Nephron (organoid): ENCODE data around the gene MYBPH.

Experiments
- H3K27ac Mint-ChIP-seq, 3 experiments: 2 replicates each; pipeline ENCODE4 v1.8.0; 2020; ENCODE audit warnings: mixed read lengths in 3 of 3, mild to moderate bottlenecking in 2 of 3, moderate library complexity in 1 of 3
- H3K27me3 Mint-ChIP-seq: 2 replicates; pipeline ENCODE4 v1.8.0; 2021; ENCODE audit warnings: low read depth, mild to moderate bottlenecking, moderate library complexity, mixed read lengths
- H3K36me3 Mint-ChIP-seq: 2 replicates; pipeline ENCODE4 v1.8.0; 2020; ENCODE audit warnings: low read depth, mixed read lengths
- H3K4me1 Mint-ChIP-seq: 2 replicates; pipeline ENCODE4 v1.8.0; 2020; ENCODE audit warnings: mixed read lengths
- H3K4me3 Mint-ChIP-seq, 3 experiments: 2 replicates each; pipeline ENCODE4 v1.8.0; 2020; ENCODE audit warnings: mild to moderate bottlenecking in 3 of 3, mixed read lengths in 3 of 3, moderate library complexity in 2 of 3
- H3K9me3 Mint-ChIP-seq: 2 replicates; pipeline ENCODE4 v1.8.0; 2020; ENCODE audit warnings: mixed read lengths
- CTCF ChIP-seq, 3 experiments: fragments of 200-600 bp; sonication (generic); IDR thresholded peaks; one replicate each; pipeline ENCODE4 v1.5.0; 2021; ENCODE audit warnings: antibody characterized with exemption in 3 of 3; ENCODE audit not compliant: unreplicated experiment in 3 of 3

MYBPH gene

DNA sequence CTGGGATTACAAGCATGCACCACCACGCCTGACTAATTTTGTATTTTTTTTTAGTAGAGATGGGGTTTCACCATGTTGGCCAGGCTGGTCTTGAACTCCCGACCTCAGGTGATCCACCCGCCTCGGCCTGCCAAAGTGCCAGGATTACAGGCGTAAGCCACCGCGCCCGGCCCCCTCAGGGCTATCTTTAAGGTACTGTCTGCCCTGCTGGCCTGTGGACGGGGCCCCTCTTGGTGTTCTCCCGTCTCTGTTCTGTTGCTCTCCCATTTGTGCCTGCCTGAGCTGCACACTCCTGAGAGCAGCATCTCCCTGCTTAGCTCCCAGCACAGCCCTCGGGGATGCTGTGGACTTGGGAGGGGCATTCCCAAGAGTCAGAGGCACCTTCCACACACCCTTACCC lies 13.9 kb downstream of the MYBPH start:
- Mint-ChIP-seq H3K4me3 (no peak overlapping the region), H3K4me1 (peaks cover 19% of the 10 kb centered on the region), H3K36me3 (peaks cover 11% of the 10 kb centered on the region), H3K27me3 (peaks cover 10% of the 10 kb centered on the region), H3K9me3 (peaks cover 10% of the 10 kb centered on the region), H3K27ac (no peak overlapping the region)
- TF ChIP-seq CTCF (IDR thresholded peaks at IDR 0.05; ENCODE audit: unreplicated experiment in 3 of 3) = no peak

DNA sequence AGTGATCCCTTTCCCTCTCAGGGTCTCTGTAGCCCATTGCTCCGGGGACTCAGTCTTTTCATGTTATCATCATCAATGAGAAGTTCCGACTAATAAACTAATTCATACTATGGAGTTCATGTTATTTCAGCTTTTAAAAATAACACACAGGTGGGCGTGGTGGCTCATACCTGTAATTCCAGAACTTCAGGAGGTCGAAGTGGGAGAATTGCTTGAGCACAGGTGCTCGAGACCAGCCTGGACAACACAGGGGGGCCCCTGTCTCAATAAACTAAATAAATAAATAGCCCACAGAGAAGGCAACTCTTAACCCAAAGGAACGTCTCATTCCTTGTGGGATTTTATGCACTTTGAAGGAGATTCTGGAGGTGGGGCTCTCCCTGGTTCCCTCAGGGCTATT lies 14.5 kb downstream of the MYBPH start:
- Mint-ChIP-seq H3K4me3 (no peak overlapping the region), H3K27me3 (peaks cover 5% of the 10 kb centered on the region), H3K4me1 (peaks cover 21% of the 10 kb centered on the region), H3K36me3 (peaks cover 11% of the 10 kb centered on the region), H3K9me3 (peaks cover 10% of the 10 kb centered on the region), H3K27ac (no peak overlapping the region)
- TF ChIP-seq CTCF (IDR thresholded peaks at IDR 0.05; ENCODE audit: unreplicated experiment in 3 of 3) = no peak

DNA sequence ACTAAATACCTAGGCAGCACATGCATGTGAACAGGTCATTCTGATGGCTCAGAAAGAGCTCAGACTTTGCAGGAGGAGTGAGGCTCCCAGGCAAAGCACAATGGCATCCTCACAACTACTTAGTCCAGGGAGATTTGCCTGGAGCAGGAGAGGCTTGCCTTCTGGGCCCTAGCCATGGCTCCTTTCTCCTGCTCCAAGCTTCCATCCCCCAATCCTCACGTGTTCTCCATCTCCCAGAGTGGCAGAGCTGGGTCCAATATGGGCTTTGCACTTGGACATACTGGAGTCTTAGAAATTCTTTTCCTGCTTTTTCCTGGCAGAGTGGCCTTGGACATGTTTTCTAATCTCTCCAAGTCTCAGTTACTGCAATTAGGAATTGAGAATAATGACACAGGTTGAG lies 15.8 kb downstream of the MYBPH start:
- Mint-ChIP-seq H3K4me1 (peaks cover 26% of the 10 kb centered on the region), H3K27ac (peak overlapping the region in 2 of 3 experiments; percentile 7 to 27), H3K9me3 (peaks cover 10% of the 10 kb centered on the region), H3K4me3 (no peak overlapping the region), H3K36me3 (peaks cover 11% of the 10 kb centered on the region), H3K27me3 (peaks cover 4% of the 10 kb centered on the region)
- no peak for TF ChIP-seq CTCF (IDR thresholded peaks at IDR 0.05; ENCODE audit: unreplicated experiment in 3 of 3)

- H3K9me3 Mint-ChIP-seq = peaks cover 10% of the 10 kb centered on the region
- peaks cover 4% of the 10 kb centered on the region for H3K27me3 Mint-ChIP-seq
- H3K36me3 Mint-ChIP-seq = peaks cover 11% of the 10 kb centered on the region
- H3K4me1 Mint-ChIP-seq = peaks cover 29% of the 10 kb centered on the region
- no peak for TF ChIP-seq CTCF (IDR thresholded peaks at IDR 0.05; ENCODE audit: unreplicated experiment in 3 of 3)
- H3K4me3 Mint-ChIP-seq = no peak overlapping the region
- H3K27ac Mint-ChIP-seq = peak overlapping the region in 2 of 3 experiments; percentile 7 to 27
Measured at GRCh38 chr1:203158960-203159665, 16.5 kb downstream of the MYBPH start.

- TF ChIP-seq CTCF (IDR thresholded peaks at IDR 0.05; ENCODE audit: unreplicated experiment in 3 of 3) = no peak
- H3K27ac Mint-ChIP-seq = peak overlapping the region in 1 of 3 experiments; percentile 39
Measured at GRCh38 chr1:203158423-203158822, 17.2 kb downstream of the MYBPH start.

DNA sequence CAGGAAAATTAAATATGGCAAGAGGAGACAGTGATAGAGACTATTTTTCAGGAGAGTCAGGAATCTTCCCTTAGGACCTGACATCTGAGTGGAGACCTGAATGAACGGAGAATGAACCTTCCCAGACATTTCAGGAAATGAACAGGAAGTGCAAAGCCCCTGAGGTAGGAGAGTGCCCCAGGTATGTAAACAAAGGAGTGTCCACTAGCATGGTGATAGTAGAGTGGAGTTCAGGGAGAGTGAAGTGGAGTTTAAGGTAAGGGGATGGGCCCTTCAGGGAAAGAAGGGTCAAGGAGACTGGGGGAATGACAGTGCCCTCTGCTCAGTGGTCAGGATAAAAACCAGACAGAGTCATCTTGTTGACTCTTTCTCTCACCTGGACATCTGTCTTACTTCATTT lies 19.3 kb downstream of the MYBPH start:
- no peak overlapping the region for H3K4me3 Mint-ChIP-seq
- peaks cover 10% of the 10 kb centered on the region for H3K9me3 Mint-ChIP-seq
- peak overlapping the region; percentile 6 to 47 (median 17) for H3K27ac Mint-ChIP-seq

More at GRCh38 chr1:203158423-203158822, 17.2 kb downstream of the MYBPH start:
- Mint-ChIP-seq H3K27me3 (peaks cover 4% of the 10 kb centered on the region), H3K4me3 (no peak overlapping the region), H3K9me3 (peaks cover 10% of the 10 kb centered on the region), H3K4me1 (peaks cover 35% of the 10 kb centered on the region), H3K36me3 (peaks cover 11% of the 10 kb centered on the region)

More for the DNA sequence above, 19.3 kb downstream of the MYBPH start:
- TF ChIP-seq CTCF (IDR thresholded peaks at IDR 0.05; ENCODE audit: unreplicated experiment in 3 of 3) = no peak
- Mint-ChIP-seq H3K36me3 (peaks cover 11% of the 10 kb centered on the region), H3K4me1 (peaks cover 57% of the 10 kb centered on the region), H3K27me3 (no peaks in the 10 kb centered on the region)
